Glutamatergic neuron (in vitro differentiated cells): Measurements from ENCODE around the gene SLAIN2. TPM values are rescaled to one million over a fixed set of nuclear protein-coding genes. Genes with fewer than 3 reads are reported as not detected.

Experiments used
- DNase-seq: peaks from one replicate; pipeline ENCODE4 v3.0.0; 2022
- H3K27ac Mint-ChIP-seq: one replicate; pipeline ENCODE4 v1.8.0; 2020; ENCODE audit warnings: mild to moderate bottlenecking, mixed read lengths, inconsistent platforms; ENCODE audit not compliant: unreplicated experiment
- H3K27me3 Mint-ChIP-seq: one replicate; pipeline ENCODE4 v1.8.0; 2020; ENCODE audit warnings: mild to moderate bottlenecking, moderate library complexity, mixed read lengths, inconsistent platforms; ENCODE audit not compliant: unreplicated experiment
- H3K36me3 Mint-ChIP-seq: one replicate; pipeline ENCODE4 v1.8.0; 2020; ENCODE audit warnings: mild to moderate bottlenecking, mixed read lengths, inconsistent platforms; ENCODE audit not compliant: unreplicated experiment
- H3K4me1 Mint-ChIP-seq: one replicate; pipeline ENCODE4 v1.8.0; 2020; ENCODE audit warnings: mild to moderate bottlenecking, low read depth, mixed read lengths, inconsistent platforms; ENCODE audit not compliant: unreplicated experiment
- H3K4me3 Mint-ChIP-seq: one replicate; pipeline ENCODE4 v1.8.0; 2020; ENCODE audit warnings: mild to moderate bottlenecking, mixed read lengths, inconsistent platforms; ENCODE audit not compliant: unreplicated experiment
- H3K9me3 Mint-ChIP-seq: one replicate; pipeline ENCODE4 v1.8.0; 2020; ENCODE audit warnings: mild to moderate bottlenecking, moderate library complexity, mixed read lengths, inconsistent platforms; ENCODE audit not compliant: unreplicated experiment
- CTCF ChIP-seq: fragments of 200-600 bp; sonication (generic); IDR thresholded peaks from one replicate; pipeline ENCODE4 v1.5.0; 2021; ENCODE audit not compliant: partially characterized antibody, unreplicated experiment
- total RNA-seq: library from RNA; stranded (reverse); fragmentation: NEBNext Ultra II Directional; extraction: Animal tissue kit (Norgen Biotek cat#: 25700); gene quantifications from one replicate; pipeline ENCODE4 v1.2.1, GENCODE V29; 2021; ENCODE audit not compliant: unreplicated experiment

The SLAIN2 gene
- total RNA-seq, 1 donor from 2014 or later = 72.6 TPM

GRCh38 chr4:48352793-48353192 is 11.5 kb downstream of the SLAIN2 start:
- H3K27ac Mint-ChIP-seq = no peak overlapping the region
- no peak overlapping the region for H3K4me3 Mint-ChIP-seq

GRCh38 chr4:48356355-48356754 is 15.0 kb downstream of the SLAIN2 start:
- H3K4me1 Mint-ChIP-seq = peaks cover 10% of the 10 kb centered on the region
- H3K27ac Mint-ChIP-seq = no peak overlapping the region
- H3K4me3 Mint-ChIP-seq = no peak overlapping the region
- DNase-seq = no peak
- H3K27me3 Mint-ChIP-seq = no peaks in the 10 kb centered on the region
- peaks cover 6% of the 10 kb centered on the region for H3K36me3 Mint-ChIP-seq
- no peaks in the 10 kb centered on the region for H3K9me3 Mint-ChIP-seq
- no peak for TF ChIP-seq CTCF

More at GRCh38 chr4:48352793-48353192, 11.5 kb downstream of the SLAIN2 start:
- no peaks in the 10 kb centered on the region for H3K27me3 Mint-ChIP-seq
- H3K4me1 Mint-ChIP-seq = peaks cover 18% of the 10 kb centered on the region
- TF ChIP-seq CTCF = no peak
- H3K9me3 Mint-ChIP-seq = no peaks in the 10 kb centered on the region
- H3K36me3 Mint-ChIP-seq = peaks cover 6% of the 10 kb centered on the region
- no peak for DNase-seq

GRCh38 chr4:48360285-48361011 is 19.1 kb downstream of the SLAIN2 start:
- DNase-seq = no peak
- no peaks in the 10 kb centered on the region for H3K36me3 Mint-ChIP-seq
- peaks cover 7% of the 10 kb centered on the region for H3K4me1 Mint-ChIP-seq
- no peak overlapping the region for H3K27ac Mint-ChIP-seq
- TF ChIP-seq CTCF = no peak
- H3K9me3 Mint-ChIP-seq = peaks cover 5% of the 10 kb centered on the region
- peaks cover 2% of the 10 kb centered on the region for H3K27me3 Mint-ChIP-seq
- H3K4me3 Mint-ChIP-seq = no peak overlapping the region

- Mint-ChIP-seq H3K27me3 (peaks cover 2% of the 10 kb centered on the region), H3K36me3 (peaks cover 5% of the 10 kb centered on the region), H3K4me3 (peak overlapping the region; percentile 0), H3K9me3 (peaks cover 8% of the 10 kb centered on the region), H3K4me1 (peaks cover 7% of the 10 kb centered on the region), H3K27ac (peak overlapping the region; percentile 28)
- DNase-seq = no peak
- TF ChIP-seq CTCF = no peak
Observed at GRCh38 chr4:48361012-48361400, 19.7 kb downstream of the SLAIN2 start.

- Mint-ChIP-seq H3K36me3 (peaks cover 7% of the 10 kb centered on the region), H3K27ac (no peak overlapping the region), H3K27me3 (peaks cover 2% of the 10 kb centered on the region), H3K4me3 (no peak overlapping the region), H3K4me1 (peaks cover 10% of the 10 kb centered on the region), H3K9me3 (peaks cover 11% of the 10 kb centered on the region)
- no peak for DNase-seq
- TF ChIP-seq CTCF = no peak
Observed at GRCh38 chr4:48366611-48367010, 25.3 kb downstream of the SLAIN2 start.
